GM12891 (cell line): ENCODE measurements around the gene ABCA13.

Source experiments
- POLR2A ChIP-seq: IDR thresholded peaks from 2 replicates; pipeline ENCODE4 v1.6.1; 2011; ENCODE audit warnings: low read depth, low read length, control low read depth
- POLR2AphosphoS5 ChIP-seq: IDR thresholded peaks from 2 replicates; pipeline ENCODE4 v1.6.1; 2011; ENCODE audit warnings: low read depth, low read length, control low read depth
- POU2F2 ChIP-seq: IDR thresholded peaks from 2 replicates; pipeline ENCODE4 v1.6.1; 2011; ENCODE audit warnings: low read depth, mild to moderate bottlenecking, control low read depth, low read length, moderate library complexity
- TAF1 ChIP-seq: IDR thresholded peaks from 2 replicates; pipeline ENCODE4 v1.6.1; 2011; ENCODE audit warnings: low read depth, low read length, control low read depth

DNA sequence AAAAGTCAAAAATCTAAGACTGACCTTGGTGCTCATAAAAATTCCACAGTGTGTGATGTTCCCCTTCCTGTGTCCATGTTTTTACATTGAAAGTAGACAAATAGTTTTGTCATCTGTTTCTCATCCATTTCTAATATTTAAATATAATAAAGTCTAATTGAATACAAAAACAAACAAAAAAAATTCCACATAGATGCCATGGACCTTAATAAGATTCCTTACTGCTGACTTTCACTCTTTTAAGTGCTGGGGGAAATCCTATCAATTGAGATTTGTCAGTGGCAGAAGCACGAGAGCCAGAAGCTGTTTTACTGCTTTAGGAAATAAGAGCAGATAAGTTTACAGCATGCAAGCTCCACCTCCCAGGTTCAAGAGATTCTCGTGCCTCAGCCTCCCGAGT lies 310.0 kb downstream of the ABCA13 start:
- no peak for TF ChIP-seq POLR2A
- no peak for TF ChIP-seq POLR2AphosphoS5
- TF ChIP-seq TAF1, result no peak
- TF ChIP-seq POU2F2, result no peak
